Type B pancreatic cell (in vitro differentiated cells): Measurements from ENCODE around the gene KCNAB3. TPM values are rescaled to one million over a fixed set of nuclear protein-coding genes. Genes with fewer than 3 reads are reported as not detected.

Experiments used
- DNase-seq: peaks from one replicate; pipeline ENCODE4 v3.0.0; 2021; ENCODE audit warnings: mixed read lengths; ENCODE audit not compliant: unreplicated experiment; ENCODE audit errors: extremely low spot score
- H3K27ac Mint-ChIP-seq: 2 replicates; pipeline ENCODE4 v1.8.0; 2021; ENCODE audit warnings: mild to moderate bottlenecking, mixed read lengths
- H3K27me3 Mint-ChIP-seq: 2 replicates; pipeline ENCODE4 v1.8.0; 2021; ENCODE audit warnings: mixed read lengths
- H3K36me3 Mint-ChIP-seq: 2 replicates; pipeline ENCODE4 v1.8.0; 2021; ENCODE audit warnings: mixed read lengths
- H3K4me1 Mint-ChIP-seq: one replicate; pipeline ENCODE4 v1.8.0; 2021; ENCODE audit warnings: mixed read lengths; ENCODE audit not compliant: unreplicated experiment
- H3K4me3 Mint-ChIP-seq: 2 replicates; pipeline ENCODE4 v1.8.0; 2021; ENCODE audit warnings: mild to moderate bottlenecking, mixed read lengths
- H3K9me3 Mint-ChIP-seq: 2 replicates; pipeline ENCODE4 v1.8.0; 2021; ENCODE audit warnings: mixed read lengths
- total RNA-seq: library from RNA; stranded (reverse); gene quantifications from 2 replicates; pipeline ENCODE4 v1.2.1, GENCODE V29; 2021; ENCODE audit warnings: low replicate concordance
- TF ChIP-seq, protein P1 (sequence below): fragments of 200-600 bp; sonication (generic); conservative IDR thresholded peaks from 2 replicates; pipeline ENCODE4 v1.5.0; 2021; ENCODE audit warnings: antibody characterized with exemption, mild to moderate bottlenecking

The KCNAB3 gene
- total RNA-seq, 1 donor from 2014 or later: 9.9 TPM

DNA sequence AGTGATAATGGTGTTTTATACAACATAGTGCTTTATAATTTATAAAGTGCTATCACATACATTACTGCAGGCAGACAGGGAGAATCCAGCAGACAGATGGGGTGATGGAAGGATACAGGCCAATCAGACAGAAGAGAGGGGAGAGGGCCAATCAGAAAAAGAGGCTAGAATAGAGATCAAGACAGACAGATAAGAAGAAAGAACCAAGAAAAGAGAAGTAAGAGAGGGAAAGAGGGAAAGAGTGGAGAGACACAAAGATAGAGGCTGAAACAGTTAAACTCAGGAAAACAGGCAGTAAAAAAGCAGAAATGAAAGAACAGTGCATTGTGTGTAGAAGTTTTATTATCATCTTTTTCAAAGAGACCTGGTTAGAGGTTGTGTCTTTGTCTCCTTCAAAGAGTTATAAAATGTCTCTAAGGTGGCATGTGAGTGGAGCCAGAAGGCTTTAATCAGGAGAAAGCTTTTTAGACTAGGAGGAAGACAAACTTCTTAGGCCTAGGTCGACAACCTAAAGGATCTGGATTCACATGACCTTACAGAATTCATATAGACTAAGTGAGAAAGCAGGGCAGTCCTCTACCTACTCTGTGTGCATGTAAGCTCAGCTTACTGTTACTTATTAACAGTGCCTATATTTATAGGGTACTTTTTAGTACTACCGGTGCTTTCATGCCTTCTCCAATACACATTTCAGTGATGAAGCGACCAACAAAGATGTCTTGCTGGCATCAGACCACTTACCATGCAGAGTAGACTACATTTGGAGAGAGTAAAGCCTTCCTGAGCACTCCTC is 49.4 kb downstream of the KCNAB3 start:
- Mint-ChIP-seq H3K4me3 (no peak overlapping the region), H3K4me1 (no peaks in the 10 kb centered on the region), H3K27me3 (no peaks in the 10 kb centered on the region), H3K27ac (no peak overlapping the region), H3K9me3 (no peaks in the 10 kb centered on the region), H3K36me3 (peaks cover 18% of the 10 kb centered on the region)
- TF ChIP-seq, protein P1, sequence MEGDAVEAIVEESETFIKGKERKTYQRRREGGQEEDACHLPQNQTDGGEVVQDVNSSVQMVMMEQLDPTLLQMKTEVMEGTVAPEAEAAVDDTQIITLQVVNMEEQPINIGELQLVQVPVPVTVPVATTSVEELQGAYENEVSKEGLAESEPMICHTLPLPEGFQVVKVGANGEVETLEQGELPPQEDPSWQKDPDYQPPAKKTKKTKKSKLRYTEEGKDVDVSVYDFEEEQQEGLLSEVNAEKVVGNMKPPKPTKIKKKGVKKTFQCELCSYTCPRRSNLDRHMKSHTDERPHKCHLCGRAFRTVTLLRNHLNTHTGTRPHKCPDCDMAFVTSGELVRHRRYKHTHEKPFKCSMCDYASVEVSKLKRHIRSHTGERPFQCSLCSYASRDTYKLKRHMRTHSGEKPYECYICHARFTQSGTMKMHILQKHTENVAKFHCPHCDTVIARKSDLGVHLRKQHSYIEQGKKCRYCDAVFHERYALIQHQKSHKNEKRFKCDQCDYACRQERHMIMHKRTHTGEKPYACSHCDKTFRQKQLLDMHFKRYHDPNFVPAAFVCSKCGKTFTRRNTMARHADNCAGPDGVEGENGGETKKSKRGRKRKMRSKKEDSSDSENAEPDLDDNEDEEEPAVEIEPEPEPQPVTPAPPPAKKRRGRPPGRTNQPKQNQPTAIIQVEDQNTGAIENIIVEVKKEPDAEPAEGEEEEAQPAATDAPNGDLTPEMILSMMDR: no peak
- no peak for DNase-seq

DNA sequence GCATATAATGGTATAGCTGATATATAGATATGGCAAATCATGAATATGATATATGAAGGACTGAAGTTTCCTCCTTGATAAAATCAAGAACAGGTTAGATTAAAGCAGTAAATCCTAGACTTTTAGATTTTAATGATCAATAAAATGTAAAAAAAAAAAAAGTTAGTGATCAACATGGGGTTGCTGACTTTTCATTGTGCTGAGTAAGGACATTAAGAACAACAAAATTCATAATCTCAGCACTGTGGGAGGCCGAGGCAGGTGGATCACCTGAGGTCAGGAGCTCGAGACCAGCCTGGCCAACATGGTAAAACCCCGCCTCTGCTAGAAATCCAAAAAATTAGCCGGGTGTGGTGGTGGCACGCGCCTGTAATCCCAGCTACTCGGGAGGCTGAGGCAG is 51.4 kb downstream of the KCNAB3 start:
- Mint-ChIP-seq H3K36me3 (peaks cover 29% of the 10 kb centered on the region), H3K9me3 (no peaks in the 10 kb centered on the region), H3K4me3 (no peak overlapping the region), H3K27me3 (no peaks in the 10 kb centered on the region), H3K4me1 (no peaks in the 10 kb centered on the region), H3K27ac (no peak overlapping the region)
- no peak for DNase-seq
- TF ChIP-seq, protein P1: no peak

DNA sequence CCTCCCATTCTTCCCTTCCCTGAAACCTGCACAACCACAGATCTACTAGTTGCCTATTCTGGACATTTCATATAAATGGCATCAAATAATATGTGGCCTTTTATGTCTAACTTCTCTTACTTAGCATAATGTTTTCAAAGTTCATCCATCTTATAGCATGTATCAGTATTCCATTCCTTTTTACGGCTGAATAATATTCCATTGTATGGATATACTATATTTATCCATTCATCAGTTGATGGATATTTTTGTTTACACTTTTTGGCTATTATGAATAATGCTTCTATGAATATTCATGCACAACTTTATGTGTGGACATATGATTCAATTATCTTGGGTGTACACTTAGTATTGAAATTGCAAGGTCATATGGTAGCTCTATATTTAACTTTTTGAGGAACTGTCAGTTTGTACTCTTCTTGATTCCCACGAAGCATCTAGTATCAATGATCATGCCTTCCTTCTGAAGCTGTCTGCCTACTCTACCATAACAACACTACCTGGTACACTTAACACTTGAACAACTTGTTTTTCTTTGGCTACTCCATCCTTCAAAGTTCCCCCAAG is 53.8 kb downstream of the KCNAB3 start:
- Mint-ChIP-seq H3K27ac (no peak overlapping the region), H3K9me3 (no peaks in the 10 kb centered on the region), H3K4me1 (no peaks in the 10 kb centered on the region), H3K27me3 (no peaks in the 10 kb centered on the region), H3K4me3 (no peak overlapping the region), H3K36me3 (peaks cover 34% of the 10 kb centered on the region)
- TF ChIP-seq, protein P1: no peak
- no peak for DNase-seq

DNA sequence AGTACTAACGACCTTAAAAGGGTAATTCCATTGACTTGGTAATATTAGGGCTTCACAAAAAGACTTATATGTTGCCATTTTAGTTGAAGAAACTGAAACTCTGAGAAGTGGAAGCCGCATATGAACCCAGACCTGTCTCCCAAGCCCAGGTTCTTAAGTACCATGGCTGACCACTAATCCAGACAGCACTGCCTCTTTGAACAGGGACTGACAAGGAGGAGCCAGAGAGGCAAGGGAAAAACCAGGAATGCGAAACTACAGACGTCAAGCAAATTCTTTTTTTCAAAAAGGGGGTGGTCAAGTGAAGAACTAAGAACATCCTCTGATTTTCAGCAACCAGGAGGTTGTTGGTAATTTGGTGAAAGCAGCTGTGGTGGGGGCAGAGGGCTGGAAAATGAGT is 56.6 kb downstream of the KCNAB3 start:
- no peak overlapping the region for H3K27ac Mint-ChIP-seq
- no peaks in the 10 kb centered on the region for H3K27me3 Mint-ChIP-seq
- DNase-seq: no peak
- TF ChIP-seq, protein P1: no peak
- no peaks in the 10 kb centered on the region for H3K4me1 Mint-ChIP-seq
- peaks cover 35% of the 10 kb centered on the region for H3K36me3 Mint-ChIP-seq
- no peaks in the 10 kb centered on the region for H3K9me3 Mint-ChIP-seq
- H3K4me3 Mint-ChIP-seq: no peak overlapping the region

Other genes with a start within 250 kb of the KCNAB3 start
- 80.7 and 123 TPM in 2 replicates for gene TP53, start 242.4 kb downstream of the KCNAB3 start, total RNA-seq
- 10.2 and 22.1 TPM in 2 replicates for gene WRAP53, start 241.4 kb downstream of the KCNAB3 start, total RNA-seq
- 11.4 and 79.5 TPM in 2 replicates for gene EFNB3, start 224.7 kb downstream of the KCNAB3 start, total RNA-seq
- 0.10 and 1.0 TPM in 2 replicates for gene DNAH2, start 212.1 kb downstream of the KCNAB3 start, total RNA-seq
- 69.1 and 85.1 TPM in 2 replicates for gene KDM6B, start 95.6 kb downstream of the KCNAB3 start, total RNA-seq
- gene TMEM88, start 74.8 kb downstream of the KCNAB3 start, total RNA-seq: 4.5 and 10.2 TPM in 2 replicates
- gene NAA38, start 72.3 kb downstream of the KCNAB3 start, total RNA-seq: 43.6 and 64.9 TPM in 2 replicates
- 16.6 and 17.9 TPM in 2 replicates for gene CYB5D1, start 71.9 kb downstream of the KCNAB3 start, total RNA-seq
- 170 and 172 TPM in 2 replicates for gene CHD3, start 41.1 kb downstream of the KCNAB3 start, total RNA-seq
- gene RNF227, start 13.6 kb downstream of the KCNAB3 start, total RNA-seq: 3.3 and 3.8 TPM in 2 replicates
- 145 and 150 TPM in 2 replicates for gene TRAPPC1, start 2.1 kb upstream of the KCNAB3 start, total RNA-seq
- 23.3 and 42.6 TPM in 2 replicates for gene CNTROB, start 2.4 kb upstream of the KCNAB3 start, total RNA-seq
- 0.29 and 0.43 TPM in 2 replicates for gene GUCY2D, start 72.8 kb upstream of the KCNAB3 start, total RNA-seq
- gene ALOX15B, start 109.2 kb upstream of the KCNAB3 start, total RNA-seq: not detected in 2 replicates
- not detected in 2 replicates for gene ALOX12B, start 157.9 kb upstream of the KCNAB3 start, total RNA-seq
- gene ALOXE3, start 188.7 kb upstream of the KCNAB3 start, total RNA-seq: 0.14 TPM in 1 of 2 replicates, not detected in the other
- 0.46 TPM in 1 of 2 replicates, not detected in the other for gene HES7, start 194.2 kb upstream of the KCNAB3 start, total RNA-seq
- gene PER1, start 222.5 kb upstream of the KCNAB3 start, total RNA-seq: 31.0 and 33.2 TPM in 2 replicates
- 44.7 and 46.3 TPM in 2 replicates for gene VAMP2, start 233.1 kb upstream of the KCNAB3 start, total RNA-seq
- gene TMEM107, start 246.5 kb upstream of the KCNAB3 start, total RNA-seq: 19.1 and 22.1 TPM in 2 replicates